LoVo (cell line): ENCODE results near the gene PRR5.

Experiments used
- DNase-seq: peaks from one replicate; pipeline ENCODE4 v3.0.0-alpha.2; 2016; ENCODE audit warnings: low spot score

Gene PRR5

DNA sequence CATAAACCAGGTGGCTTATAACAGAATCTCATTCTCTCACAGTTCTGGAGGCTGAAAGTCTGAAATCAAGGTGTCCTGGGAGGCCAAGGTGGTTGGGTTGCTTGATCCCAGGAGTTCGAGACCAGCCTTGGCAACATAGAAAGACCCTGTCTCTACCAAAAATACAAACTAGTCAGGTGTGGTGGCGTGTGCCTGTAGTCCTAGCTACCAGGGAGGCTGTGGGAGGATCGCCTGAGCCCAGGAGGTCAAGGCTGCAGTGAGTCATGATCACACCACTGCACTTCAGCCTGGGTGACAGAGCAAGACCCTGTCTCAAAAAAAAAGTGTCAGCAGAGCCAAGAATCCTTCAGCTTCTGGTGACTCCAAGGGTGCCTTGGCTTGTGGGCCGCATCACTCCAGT, 8.9 kb upstream of the PRR5 start:
- no peak for DNase-seq

DNA sequence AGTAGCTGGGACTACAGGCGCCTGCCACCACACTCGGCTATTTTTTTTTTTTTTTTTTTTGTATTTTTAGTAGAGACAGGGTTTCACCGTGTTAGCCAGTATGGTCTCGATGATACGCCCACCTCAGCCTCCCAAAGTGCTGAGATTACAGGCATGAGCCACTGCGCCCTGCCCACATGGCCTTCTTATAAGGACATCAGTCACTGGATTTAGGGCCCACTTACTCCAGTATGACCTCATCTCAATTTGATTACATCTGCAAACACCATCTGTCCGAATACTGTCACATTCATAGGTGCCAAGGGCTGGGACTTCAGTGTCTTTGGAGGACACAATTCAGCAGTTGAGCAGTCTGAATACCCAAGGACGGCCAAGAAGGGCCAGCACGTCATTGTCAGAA, 8.2 kb upstream of the PRR5 start:
- no peak for DNase-seq

DNA sequence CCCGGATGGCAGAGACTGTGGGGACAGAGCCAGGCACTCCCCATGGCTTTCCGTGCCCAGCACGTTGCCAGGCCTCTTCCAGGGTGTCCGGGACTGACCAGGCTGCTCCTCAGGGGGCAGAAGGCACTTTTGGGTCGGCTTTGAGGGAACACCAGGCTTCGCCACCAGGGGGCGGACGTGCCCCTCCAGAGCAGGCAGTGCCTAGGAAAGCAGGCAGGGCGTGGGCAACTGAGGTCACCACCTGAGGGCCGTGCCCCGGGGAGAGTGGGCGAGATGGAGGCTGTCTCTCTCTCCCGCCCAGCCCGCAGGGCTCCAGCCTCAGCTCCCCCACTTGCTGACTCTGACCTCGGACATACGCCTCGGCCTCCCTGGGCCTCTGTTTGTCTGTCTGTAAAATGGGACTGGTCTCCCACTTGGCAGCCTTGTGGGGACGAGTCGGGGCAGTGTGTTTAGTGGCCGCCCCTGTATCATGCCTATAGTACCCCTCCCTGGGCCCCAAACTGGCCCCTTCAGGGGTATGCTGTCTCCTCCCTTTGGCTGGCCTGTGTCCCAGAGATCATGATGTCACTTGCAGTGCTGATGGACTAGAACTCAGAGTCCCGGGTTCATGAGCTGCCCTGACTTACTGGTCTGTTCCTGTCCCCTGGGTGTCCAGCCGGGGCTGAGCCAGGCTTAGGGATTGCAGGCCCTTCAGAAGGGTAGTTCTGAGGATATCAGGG, 4.4 kb upstream of the PRR5 start:
- DNase-seq: peak; percentile 76

DNA sequence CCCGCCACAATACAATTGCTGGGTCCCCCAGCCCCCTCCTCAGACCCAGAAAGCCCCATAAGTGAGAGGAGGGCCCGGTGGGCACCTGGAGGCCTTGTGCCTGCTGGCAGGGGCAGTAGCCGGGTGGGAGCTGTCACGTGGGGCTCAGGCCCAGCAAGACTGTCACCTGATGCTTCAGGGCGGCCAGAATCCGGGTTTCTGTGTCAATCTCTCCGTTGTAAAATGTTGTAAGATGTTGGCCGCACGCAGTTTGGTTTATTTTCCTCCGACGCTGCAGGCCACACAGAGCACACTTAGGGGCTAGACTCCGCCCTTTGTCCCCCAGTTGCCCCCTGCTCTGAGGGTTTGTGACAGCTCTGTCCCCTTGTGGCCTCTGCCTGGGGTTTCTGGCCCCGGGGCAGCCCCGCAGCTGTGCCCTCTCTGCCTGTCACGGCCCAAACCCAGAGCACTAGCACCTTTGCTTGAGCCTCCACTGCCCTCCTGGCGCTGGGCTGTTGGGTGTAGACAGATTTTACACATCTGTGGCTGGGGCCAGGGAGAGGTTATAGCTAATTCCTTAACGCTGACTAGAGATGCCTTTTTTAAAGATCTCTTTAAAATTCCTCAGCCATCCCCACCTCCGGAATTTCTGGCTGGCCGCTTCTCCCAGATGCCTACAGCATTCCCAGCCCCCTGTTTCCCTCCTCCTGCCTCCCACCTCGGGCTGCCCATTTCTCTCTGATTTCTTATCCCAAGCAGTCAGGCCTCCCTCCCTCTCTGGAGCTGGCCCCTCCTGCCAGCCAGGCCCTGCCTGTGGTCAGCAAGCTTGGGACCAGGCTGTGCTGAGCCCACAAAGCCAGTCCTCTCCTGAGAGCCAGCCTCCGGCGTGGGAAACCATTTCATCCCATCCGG, 3.2 kb upstream of the PRR5 start:
- peak; percentile 44 for DNase-seq

DNA sequence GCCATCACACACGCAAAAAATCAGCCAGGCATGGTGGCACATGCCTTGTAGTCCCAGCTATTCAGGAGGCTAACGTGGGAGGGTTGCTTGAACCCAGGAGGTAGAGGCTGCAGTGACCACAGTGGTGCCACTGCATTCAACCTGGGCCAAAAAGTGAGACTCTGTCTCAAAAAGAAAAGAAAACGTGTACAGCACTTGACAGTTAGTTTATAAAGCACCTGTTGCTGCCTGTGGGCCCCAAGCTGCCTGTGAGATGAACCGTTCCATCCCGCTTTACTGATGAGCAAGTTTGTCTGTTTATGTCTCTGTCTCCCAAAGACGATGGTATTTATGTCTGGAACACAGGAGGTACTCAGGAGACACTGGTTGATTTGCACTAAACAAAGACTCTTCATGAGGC, 1.5 kb upstream of the PRR5 start:
- no peak for DNase-seq

DNA sequence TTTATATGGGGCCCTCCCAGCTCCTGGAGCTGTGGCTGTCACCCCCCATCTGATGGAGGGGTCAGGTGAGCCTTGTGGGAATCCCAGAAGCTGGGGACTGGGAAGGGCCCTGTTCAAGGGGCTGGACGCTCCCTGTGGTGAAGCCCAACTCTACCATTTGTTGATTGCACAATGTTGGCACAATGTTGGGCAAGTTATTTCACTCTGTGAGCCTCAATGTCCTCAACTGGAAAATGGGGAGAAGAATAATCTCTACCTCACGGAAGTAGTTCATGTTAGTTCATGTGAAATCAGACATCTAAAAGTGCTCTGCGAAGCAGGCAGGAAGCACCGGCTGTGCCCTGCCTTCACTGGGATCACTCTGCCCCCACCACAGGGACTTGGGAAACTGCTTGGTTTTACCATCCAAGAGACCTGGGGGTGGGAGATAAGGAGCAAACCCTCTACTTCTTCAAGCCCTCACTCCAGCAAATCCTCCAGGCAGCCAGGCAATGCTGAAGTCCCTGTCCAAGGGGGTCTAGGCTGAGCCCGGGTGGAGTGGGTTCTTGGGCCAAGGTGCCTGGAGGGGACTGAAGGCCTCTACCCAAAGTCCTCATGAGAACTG, 715 bp upstream of the PRR5 start:
- DNase-seq: no peak

DNA sequence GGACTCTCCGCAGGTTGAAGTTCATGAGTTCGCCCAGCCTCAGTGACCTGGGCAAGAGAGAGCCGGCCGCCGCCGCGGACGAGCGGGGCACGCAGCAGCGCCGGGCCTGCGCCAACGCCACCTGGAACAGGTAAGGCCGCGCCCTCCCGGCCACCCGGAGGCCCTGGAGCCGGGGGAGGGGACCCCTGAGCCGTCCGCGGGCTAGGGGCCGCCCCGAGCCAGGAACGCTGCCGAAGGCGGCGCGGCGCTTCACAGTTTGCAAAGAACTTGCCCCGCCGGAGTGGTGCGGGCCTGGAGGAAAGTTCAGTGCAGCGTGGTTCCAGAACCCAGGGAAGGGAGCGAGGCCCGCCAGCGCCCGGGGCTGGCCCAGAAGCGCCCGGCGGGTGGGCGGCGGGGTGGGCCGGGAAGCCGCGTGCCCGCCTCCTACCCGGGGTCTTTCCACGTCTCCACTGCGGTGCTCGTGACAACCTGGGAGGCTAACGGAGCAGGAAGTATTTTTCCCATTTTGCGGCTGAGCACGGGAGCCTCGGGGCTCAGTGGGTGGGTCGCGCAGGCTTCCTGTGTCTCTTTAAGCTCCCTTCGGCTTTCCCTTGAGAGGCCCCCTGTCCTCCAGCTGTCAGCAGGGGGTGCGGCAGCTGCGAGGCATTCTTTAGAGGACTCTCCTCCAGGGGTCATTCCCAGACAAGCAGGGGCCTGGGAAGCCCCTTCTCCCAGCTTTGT, 635 bp downstream of the PRR5 start:
- no peak for DNase-seq

DNA sequence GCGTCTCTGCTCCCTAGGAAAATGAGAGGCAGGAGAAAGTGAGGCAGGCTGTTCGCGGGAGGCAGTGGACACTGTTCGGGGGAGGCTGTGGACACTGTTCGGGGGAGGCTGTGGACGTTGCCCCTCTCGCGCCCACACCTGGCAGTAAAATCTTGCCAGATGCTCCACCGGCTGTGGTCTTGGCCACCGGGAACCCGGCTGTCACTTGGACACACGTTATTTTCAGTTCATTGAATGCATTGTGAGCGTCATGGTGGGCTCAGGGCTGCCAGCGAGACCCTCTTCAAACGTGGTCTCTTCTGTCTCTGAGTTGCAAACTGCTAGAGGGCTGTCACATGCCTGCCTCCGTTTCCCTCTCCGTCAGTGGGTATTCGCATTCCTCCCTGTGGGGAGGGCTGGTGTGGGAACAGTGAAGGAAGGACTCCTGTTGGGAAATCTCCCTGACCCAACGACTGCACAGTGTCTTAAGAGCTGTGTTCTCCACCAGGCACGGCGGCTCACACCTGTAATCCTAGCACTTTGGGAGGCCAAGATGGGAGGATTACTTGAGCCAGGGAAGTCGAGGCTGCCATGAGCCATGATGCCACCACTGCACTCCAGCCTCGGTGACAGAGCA, 1.4 kb downstream of the PRR5 start:
- no peak for DNase-seq

DNA sequence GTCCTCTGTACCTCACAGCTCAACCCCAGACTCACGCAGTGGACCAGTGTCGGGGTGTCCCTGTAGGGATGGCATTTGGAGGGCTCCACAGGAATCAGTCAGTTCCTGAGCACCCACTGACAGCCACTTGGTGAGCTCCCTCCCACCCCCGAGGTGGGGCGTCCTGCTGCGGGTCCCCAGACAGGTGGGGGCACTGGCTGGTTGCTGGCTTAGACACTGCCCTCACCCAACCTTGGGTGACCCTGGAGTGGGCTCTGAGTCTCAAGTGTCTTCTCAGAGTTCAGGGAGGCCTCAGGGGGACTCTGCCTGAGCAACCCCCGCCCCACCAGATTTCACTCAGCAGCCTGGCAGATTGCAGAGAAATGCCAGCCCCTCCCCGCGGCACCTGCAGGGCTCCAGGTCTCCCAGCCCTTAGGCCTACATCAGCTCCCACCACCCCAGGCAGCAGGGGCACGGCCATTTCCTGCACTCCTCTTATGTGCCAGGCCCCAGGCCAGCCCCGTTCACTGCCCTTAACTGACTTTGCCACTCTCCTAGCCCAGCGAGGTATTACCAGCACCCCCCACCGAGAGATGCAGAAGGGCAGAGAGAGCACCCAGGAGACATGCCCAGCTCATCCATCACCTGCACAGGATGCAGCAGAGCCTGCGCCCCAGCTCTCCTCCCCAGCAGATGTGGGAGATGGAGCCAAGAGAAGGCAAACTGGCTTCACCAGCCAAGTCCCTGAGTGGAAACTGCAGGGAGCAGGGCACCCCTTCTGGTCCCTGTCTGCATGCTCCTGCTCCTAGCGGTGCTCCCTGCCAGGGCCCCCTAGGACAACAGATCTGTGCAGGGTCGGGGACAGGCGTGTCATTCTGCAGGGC, 2.4 kb downstream of the PRR5 start:
- no peak for DNase-seq

DNA sequence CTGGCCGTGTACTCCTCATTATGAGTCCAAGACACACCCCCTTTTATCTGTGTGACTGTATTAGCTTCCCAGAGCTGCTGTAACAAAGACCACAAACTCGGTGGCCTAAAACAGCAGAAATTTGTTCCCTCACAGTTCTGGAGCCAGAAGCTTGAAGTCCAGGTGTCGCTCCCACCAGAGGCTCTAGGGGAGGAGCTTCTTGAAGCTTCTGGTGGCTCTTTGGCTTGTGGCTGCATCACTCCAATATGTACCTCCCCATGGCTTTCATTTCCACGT, 3.0 kb downstream of the PRR5 start:
- DNase-seq: no peak

DNA sequence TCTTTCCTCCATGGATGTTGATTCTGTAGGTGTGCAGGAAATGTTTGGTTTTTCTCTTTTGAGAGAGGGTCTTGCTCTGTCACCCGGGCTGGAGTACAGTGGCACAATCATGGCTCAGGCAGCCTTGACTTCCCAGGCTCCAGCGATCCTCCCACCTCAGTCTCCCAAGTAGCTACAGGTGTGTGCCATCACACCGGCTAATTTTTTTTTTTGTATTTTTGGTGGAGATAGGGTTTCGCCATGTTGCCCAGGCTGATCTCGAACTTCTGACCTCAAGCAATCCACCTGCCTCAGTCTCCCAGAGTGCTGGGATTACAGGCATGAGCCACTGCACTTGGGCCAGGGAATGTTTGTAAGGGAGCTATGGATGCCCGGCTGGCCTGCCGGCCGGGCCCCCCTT, 4.5 kb downstream of the PRR5 start:
- DNase-seq: no peak

DNA sequence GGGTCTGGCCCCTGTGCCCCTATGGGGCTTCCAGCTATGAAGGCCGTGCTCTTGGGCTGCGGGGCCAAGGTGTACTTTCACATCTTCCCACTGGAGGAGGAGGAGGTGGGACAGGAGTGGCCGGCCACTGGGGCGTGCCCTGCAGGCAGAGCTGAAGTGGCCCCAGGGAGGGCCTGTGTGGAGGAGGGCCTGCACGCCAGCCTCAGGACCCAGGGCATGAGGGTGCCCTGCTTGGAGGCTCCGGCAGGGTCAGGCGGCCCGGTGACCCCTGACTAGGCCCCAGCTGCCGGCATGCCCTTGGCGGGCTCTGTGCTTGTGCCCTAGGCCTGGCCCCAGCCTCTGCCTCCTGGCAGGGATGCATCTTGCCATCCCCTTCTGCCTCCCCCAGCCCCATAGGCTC, 5.2 kb downstream of the PRR5 start:
- no peak for DNase-seq

DNA sequence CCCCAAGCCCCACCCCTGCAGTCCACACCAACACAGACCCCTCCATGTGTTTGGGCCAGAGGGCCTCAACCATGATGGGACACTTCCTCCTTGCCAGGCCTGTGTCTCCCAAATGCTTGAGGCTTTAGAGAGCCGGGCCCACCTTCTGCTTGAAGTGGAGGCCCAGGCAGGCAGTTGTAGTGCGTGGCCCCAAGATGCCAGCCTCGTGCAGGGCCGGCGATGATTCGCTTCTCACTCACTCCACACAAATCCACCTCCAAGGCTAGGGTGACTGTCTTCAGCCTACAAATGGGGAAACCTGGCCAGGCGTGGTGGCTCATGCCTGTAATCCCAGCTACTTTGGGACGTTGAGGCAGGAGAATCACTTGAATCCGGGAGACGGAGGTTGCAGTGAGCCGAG, 5.7 kb downstream of the PRR5 start:
- no peak for DNase-seq

DNA sequence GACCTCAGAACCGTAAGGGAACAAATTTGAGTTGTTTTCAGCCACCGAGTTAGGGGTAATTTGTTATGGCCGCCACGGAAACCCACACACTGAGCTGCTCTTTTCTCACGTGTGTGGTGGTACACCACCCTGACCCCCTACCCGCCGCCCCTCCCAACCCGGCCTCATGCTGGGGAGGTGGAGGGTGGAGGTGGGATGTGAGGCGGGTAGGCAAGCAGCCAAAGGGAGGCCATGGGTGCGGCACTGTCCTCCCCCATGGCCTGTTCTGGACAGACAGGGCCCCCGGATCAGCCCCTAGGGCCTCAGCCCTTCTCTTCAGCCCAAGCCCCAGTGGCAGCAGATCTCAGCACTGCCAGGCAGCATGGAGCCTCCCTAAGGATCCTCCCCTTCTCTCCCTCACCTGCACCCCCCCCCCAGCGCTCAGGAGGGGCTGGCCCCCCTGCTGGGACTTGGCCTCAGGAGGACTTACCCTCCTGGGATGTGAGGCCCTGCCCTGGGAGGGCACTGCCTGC, 7.9 kb downstream of the PRR5 start:
- DNase-seq: no peak

DNA sequence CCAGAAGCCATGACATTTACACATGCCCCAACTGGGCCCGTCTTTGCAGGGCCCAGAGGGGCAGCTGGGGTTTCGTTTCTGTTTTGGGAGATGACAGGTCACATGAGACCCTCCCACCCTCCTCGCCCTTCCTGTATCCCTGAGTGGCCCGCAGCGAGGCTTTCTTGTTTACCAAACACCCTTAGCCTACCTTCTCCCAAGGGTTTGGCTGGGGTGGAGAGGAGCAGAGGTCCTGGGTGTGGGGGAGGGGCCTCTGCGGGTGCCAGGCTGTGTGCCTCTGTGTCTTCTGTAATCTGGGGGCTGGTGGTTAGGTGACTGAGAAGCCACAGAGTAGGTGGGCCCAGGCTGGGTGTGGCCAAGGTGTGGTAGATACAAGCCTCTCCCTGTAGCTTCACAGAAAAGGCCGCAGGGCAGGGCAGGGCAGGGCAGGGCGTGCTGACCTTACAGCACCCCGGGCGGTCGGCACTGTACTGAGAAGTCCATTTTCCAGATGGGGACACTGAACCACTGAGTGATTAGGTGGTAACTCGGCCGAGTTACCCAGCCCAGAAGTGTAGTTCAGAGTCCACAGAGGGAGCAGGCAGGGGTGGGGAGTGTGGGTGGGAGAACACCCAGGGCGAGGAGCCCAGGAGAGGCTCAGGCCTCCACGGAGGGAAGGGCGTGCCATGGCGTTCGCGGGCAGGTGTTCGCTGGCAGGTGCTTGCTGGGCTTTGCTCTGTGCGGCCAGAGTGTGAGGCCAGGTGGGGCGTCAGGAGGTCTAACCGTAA, 8.7 kb downstream of the PRR5 start:
- DNase-seq: peak; percentile 81

DNA sequence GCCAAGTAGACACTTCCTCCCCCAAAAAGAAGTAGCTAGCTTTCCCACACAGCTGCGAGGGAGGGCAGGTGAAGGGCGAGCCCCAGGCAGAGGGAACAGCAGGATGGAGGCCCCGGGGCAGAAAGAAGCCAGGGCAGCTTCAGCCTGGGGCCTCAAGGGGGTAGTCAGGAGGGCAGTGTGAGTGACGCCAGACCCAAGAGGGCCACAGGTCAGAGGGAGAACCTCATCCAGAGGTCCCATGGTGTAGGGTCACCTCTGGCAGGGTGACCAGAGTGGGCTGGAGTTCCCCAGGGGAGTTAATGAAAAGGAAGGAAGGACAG, 9.2 kb downstream of the PRR5 start:
- DNase-seq: no peak

DNA sequence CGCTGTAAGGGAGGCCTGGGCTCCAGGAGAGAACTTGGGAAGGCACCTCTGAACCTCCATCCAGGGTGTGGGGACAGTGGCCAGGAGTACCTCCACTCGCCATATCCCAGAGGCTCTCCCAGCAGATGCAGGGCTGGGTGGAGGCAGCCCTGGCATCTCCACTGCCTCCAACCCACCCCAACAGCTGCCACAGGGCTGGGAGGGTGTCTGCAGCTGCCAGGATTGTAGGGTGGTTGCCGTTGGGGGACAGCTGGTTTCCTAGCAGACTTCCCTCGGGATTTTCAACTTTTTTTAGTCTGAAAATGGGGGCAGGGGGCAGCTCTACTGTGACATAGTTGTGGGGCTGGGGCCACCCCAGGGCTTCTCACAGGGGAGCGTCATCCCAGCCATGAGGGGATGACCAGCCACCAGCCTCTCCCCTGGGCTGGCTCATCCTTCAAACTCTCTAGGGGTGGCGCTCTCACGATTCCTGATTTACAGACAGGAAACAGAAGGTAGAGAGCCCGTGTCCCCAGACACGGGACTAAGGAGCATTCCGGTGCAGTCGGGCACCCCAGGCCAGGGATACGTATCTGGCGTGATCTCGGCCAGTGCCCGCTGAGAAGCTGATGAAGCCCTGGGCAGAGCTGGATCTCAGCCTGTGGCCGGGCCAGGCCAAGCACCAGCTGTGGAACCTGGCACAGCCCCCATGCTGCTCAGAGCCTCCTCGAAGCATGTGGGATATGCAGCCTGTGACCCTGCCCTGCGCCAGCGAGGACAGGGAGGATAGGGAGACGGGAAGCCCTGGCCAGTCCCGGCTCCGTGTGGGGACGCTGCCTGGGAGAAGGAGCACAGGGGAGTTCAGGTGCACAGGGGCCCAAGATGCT, 9.9 kb downstream of the PRR5 start:
- DNase-seq: no peak

DNA sequence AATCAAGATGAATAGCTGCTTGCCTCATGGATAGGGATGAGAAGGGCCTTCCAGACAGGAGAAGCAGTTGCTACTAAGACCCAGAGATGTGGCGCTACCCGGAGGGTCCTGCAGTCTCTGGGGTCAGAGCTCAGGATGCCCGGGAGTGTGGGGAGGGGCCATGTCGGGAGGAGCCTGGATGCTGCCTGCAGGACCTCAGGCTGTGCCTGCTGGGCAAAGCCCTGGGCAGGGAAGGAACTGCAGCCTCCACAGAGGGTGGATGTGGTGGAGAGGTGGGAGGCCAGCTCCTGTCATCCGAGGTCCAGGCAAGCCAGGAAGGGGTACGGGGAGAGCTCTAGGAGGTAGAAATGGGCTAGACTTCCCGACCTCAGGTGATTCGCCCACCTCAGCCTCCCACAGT, 11.0 kb downstream of the PRR5 start:
- DNase-seq: no peak

DNA sequence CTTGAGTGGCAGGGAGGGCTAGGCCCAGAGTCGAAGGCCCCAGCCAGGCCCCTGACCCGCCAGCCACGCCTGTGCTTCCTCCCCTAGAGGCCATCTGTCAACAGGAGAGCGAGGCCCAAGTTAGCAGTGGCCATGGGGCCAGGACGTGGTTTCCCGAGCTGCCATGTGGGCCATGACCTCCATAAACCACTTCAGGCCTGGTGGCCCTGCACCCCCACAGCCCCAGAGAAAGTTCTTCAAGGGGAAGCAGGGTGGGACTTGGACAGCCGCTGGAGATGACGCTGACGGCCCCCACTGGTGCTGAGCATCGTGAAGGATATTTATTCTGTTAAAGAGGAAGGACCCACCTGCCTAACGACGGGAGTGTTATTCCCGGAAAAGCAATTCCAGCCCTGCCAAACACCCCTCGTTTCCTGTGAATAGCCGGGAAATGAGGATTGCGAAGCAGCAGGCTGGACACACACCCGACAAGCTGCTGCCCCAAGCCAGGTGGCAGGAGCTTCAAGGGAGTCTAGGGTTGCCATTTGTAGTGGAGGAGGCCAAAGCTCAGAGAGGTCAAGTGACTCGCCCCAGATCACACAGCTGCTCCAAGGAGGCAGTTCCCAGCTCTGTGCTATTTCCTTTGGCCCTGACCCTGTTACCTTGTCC, 12.8 kb downstream of the PRR5 start:
- DNase-seq: no peak
